Measurements from ENCODE around the gene C3orf85.
"Not testable (repeated sequence)": the region's sequence is repeated elsewhere in the genome, so short reads cannot be mapped to it uniquely, and the experiment has no call there.

Gene C3orf85, protein sequence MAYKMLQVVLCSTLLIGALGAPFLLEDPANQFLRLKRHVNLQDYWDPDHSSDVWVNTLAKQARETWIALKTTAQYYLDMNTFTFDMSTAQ

DNA sequence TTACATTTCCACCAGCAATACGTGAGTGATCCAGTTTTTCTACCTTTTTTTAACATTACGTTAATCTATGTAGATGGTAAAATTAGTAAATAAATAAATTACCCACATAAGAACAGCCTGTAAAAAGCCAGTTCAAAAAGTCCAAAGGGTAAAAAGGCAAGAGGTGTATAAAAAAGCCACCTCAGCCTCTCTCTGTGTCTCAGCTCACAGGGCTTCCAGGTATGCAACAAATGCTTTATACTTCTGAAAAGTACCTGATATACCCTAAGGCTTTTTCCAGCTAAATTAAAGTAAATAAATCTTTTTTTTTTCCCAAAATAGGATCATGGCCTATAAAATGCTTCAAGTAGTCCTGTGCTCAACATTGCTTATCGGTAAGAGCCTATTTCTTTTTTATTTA is at the start of gene C3orf85:
TSS of gene C3orf85 (plus strand) at position 197 of the 400 bp plus-strand sequence. CDS start at position 326, 129 bp downstream.
- no peak for DNase-seq (ENCODE audit: low read depth)

DNA sequence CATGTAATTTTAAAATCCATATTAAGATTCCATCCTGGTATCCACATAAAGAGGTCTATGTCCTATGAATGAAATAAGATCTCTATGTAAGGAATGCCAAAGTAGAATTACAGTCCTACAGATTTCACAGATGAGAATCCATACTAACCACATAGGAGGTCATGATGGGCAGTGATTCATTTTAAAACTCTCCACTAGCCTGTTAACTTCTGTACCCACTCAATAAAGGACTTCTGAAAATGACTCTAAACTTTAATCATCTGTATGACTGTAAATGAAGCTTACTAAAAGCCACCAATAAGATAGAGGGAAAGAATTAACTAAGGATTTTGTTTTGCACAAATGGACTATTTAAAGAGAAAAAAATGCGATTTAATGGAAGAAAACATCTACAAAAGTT is 47.3 kb upstream of the C3orf85 start:
- no peak for DNase-seq (ENCODE audit: low read depth)

DNA sequence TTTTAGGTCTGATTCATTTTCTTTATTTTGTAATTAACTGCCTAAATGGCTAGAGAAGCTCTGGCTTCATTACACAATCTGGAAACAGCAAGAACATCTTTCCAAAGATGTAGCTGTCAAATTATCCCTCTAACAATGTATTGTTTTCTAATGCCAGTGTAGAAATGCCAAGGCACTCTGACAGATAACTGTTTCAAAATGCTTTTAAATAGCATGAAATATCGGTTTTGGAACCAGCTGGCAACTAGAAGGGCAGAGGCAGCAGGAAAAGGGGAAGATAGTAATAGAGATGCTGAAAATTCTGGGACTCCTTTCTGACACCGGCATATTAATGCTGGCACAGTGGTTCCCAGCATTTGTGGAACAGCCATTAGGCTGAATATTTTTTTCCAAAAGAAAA is 44.7 kb upstream of the C3orf85 start:
- DNase-seq (ENCODE audit: low read depth), result no peak

DNA sequence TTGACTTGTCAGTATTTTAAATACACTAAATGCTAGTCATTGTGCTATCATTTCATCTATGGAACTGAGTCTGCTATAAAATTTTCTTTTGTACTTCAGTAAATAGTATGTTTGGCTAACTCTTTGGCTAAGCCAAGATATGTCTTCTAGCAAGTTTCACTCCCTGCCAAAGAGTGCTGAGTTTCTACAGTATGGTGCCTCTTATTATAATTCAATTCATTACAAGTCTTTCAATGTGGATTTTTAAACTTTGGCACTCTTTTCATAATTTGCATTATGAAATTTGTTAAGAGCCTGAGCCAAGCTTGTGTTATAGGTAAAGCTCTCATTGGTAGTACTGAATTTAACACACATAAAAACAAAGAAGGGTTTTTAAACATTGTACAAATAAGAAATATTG is 43.0 kb upstream of the C3orf85 start:
- DNase-seq (ENCODE audit: low read depth), result no peak

DNA sequence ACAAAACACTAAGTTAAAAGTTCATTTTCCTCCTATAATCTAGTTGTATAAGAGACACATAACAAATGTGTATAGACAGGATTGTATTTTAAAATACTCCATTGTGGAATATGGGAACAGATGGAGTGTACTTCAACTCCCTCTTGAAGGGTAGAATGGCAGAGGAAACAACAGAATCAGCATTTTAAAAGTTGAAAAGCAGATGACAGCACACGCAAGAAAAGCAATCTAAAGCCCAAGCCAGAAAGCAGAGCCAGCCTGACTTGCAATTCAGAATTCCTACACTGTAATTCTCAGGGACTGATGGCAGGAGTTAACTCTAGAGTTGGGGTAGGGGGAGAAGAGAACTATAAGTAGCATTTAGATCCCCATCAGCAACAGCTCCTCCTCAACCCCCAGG is 41.4 kb upstream of the C3orf85 start:
- no peak for DNase-seq (ENCODE audit: low read depth)

DNA sequence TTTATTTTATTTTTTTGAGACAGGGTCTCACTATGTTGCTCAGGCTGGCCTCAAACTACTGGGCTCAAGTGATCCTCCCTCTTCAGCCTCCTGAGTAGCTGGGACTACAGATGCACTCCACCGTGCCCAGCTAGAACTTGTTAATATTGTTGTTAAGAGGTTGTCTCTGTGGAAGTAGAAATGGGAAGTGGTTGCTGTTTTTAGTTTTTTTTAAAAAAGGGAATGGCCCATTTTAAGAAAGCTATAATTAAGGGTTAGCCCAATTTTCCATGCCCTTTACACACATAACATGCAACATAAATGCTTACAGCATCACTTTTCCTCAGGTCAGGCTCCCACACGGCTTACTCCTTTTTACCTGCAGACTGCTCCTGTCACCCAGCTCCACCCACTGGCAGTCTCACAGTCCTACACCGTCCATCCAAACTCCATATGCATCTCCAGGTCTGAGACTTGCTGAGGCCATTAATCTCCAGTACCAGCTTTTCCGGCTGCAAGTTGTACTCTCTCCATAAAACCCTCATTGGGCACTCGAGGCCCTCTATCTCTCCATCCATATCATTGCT is 38.4 kb upstream of the C3orf85 start:
- DNase-seq (ENCODE audit: low read depth), result no peak

DNA sequence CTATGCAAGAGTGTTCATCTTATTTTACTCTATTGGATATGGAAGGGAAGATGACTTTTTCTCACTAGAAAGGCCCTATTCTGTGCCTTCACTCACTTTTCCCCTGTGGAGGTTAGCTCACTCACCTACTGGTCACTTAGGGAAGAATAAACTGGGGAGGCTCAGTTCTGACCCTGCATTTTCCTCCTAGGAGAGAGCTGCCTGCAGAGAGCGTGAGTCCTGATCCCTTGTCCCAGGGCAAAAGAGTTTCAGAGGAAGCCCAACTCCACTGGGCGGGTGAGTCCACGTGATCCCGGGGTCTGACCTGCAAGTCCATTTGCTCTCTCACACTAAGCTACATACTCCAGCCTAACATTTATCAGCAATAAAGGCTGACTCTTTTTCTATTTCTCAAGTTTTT is 26.9 kb upstream of the C3orf85 start:
- DNase-seq (ENCODE audit: low read depth), result no peak

DNA sequence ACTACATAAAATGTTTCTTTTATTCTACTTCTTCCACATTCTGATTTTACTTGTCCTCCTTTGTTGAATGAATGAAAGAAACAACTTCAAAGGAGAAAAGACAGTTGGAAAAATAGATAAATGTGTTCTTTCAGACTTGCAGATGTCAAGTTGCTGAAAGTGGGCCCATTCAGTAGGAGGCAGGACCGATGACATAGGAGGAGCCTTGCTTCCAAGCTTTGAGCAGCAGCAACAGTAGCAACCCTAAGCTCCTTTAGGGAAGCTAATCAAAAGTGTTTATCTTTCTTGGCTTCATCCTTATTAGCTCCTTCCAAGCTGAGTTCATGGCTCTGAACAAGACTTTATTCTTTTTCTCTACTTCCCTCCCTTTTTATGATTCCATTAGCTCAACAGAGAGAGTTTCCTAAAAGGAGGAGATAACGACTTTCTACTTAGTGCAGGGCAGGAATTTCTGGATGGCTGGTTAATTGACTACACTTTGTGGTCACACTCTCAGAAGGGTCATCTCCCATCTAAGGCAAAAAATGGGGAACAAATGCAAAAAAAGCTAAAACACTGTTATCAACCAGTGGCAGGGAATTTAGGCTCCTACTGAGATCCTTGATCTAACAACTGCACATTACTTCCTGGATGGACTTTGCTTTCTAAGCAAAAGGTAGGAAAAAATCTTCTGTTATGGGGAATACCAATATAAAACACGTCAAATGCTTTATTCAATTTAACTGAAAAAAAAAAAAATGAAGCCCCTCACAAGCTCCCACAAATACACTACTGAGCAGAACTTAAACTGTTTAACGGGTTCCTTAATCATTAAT is 23.4 kb upstream of the C3orf85 start:
- no peak for DNase-seq (ENCODE audit: low read depth)

DNA sequence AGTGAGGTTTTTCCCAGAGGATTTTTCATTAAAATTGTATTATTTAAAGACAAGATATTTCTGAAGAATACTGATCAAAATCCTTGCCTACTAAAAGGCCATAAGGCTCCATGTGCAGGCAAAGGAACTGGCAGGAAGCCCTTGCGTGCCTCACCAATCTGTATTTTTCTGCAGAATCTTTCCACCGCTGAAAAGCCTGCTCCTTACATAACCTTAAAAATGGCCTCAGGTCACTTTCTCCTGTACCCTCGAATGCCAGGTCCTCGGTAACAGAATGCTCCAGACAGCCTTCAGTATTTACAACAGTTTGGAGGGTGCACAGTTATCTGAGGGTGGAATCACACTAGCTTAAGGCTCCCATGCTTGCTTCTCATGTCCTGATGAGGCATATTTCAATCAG is 21.8 kb upstream of the C3orf85 start:
- no peak for DNase-seq (ENCODE audit: low read depth)

DNA sequence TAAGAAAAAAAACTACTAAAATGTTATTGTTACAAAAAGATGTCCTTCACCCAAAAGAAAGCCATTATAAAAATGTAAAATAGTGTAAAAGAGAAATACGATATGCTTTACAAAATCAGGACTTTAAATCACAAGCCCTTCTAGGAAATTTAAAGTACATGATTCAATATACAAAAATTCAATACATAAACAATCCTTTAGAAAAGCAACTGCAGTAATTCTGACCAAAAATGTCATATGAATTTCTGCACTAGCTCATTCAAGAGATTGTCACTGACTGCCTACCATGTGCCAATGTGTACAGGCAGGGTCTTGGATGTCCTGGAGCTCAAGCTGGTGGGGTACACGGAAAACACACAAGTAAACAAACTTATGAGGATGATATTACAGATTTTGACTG is 21.1 kb upstream of the C3orf85 start:
- DNase-seq (ENCODE audit: low read depth), result no peak

DNA sequence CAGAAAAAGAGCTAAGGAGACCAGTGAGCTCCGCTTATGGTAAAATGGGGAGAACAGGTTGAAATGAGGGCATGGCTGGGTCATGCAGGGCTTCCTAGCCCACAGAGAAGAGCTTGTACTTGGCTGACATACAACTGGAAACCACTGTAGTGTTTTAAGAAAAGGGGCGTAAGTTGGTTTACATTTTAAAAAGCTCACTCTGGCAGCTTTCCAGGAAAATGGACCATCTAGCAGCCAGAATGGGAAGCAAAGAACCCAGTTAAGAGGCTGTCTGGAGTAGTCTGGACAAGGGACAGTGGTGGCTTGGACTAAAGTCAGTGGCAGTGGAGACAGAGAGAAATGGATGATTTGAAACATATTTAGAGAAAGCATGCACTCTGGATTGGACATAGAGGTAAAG is 20.5 kb upstream of the C3orf85 start:
- DNase-seq (ENCODE audit: low read depth), result no peak

DNA sequence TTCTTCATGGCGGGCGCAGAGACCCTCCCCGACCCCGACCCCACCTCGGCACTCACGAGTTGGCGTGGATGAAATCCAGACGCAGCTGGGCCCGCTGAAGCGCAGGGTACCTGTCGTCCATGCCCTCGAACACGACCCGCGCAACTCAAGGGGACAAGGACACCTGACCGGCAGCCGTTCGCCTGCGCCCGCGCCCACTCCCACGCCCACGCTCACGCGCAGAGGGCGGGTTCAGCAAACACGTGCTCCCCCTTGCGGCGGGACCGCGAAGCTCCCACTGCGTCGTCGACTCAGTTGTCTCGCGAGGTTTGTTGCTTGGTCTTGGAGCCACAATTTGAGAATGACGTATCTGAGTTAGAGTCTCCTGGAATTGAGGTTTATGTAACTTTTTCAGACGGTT is 18.6 kb upstream of the C3orf85 start, which contains the start of gene MORC1:
TSS of gene MORC1 (minus strand) at position 196 of the 400 bp plus-strand sequence. CDS start at position 121, 75 bp downstream.
- no peak for DNase-seq (ENCODE audit: low read depth)

DNA sequence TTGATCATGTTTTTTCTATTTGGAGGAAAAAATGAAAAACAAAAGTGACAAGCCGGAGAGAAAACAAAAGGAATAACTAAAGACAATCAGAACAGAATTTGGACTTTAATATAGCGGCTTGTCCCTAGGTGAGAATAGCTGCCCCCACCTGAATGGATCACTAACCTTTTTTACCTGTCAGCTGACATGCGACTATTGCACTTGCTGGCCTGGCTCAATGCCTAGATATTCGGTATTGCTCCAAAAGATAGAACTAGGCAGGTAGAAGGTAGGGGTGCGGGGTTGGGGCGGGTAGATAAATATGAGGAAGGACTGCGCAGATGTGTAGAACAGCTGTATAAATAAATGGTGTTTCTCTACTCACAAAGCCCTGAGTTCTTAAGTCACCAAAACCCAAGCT is 17.9 kb upstream of the C3orf85 start:
- DNase-seq (ENCODE audit: low read depth), result no peak

DNA sequence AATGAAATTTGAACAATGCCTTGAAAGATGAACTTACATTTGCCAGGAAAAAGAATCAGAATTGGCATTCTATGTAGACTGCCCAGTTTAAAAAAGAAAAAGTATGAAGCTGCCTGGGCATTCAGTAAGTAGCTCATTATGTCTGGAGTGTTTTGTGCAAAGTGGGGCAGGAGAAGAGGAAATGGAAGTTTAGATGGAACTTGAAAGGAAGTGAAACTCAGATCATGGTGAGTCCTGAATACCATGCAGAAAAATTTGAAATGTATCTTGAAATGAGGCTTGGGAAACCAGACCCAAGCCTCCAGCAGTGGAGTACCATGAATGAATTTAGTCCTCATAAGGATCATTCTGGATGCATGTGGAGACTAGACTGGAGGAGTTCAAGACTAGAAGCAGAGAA is 13.8 kb upstream of the C3orf85 start:
- DNase-seq (ENCODE audit: low read depth), result no peak

DNA sequence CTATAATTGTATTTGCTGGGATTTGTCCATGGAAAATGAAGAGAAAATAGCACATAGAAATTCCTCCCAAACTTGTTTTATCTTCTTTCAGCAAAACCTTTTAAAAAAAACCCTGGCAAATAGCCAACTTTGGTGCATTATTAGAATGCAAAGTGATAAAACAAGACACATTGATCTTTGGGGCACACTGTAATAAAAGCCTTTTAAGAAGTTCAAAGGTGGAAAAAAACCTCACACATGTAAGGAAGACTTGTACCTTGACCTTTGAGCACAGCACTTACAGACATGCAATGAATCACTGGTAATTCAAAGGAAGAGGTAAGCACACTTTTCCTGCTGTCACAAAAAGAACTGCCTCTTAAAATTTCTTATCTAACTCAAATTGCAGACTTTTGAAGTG is 10.6 kb upstream of the C3orf85 start:
- DNase-seq (ENCODE audit: low read depth), result no peak

DNA sequence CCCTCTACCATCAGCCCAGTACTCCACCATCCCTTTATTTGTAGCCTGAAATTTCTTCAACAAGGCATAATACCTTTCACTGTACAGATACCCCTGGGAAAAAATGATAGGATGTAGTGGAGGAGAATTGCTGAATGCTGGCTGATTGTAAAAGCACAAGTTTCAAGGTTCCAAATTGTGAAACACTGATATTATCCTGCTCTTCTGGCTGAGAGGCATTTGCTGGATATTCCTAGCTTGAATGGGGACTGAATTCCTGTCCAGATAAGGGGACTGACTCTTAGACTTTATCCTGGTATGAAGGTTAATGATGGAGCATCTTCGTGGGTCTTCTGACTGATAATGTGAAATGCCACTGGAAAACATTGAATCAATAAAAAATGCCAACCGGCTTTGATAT is 9.0 kb upstream of the C3orf85 start:
- DNase-seq (ENCODE audit: low read depth), result no peak

DNA sequence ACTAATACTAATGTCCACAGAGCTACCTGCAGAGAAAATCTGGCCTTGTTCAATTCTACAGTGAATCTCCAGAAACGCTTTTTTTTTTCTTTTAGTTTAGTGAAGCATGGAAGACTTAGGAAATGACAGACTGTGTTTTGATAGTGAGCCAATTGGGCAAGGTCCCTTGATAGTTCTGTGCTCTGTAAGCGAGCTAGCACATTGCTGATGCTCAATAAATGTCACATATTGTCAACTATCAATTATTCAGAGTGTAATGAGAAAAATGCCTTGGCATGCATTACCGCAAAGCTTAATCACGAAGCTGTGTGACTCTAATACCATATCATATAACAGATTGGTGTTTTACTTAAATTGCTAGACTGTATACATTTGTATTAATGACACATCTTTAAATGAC is 5.2 kb upstream of the C3orf85 start:
- no peak for DNase-seq (ENCODE audit: low read depth)

DNA sequence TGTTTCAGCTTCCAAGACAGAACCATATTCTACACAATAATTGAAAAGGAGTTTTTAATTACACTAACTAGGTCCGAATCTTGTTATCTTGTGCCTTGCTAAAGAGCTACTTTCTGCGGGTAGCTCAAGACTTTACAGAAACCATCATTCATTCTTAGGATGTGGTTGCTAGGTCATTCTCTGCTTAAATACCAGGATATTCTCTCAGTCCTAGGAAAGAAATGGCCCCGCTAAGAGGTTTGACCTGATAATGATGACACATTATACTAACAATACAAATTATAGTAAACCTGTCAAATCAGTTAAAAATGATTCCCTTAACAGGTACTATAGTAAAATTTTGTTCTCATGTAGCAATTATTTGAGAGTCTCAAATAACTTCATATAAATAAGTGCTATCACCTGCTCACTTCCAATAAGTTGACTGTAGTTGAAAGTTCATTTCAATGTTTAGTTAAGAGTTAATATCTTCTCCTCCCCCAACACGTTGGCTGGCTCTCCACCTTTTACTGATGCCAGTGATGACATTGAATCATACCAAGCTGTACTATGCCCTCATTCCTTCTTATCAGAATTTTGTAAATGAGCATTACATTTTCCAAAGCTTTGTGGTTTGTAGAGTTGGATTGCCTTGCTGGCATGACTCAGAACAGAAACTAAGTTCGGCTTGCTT is 3.6 kb upstream of the C3orf85 start:
- DNase-seq (ENCODE audit: low read depth), result no peak

DNA sequence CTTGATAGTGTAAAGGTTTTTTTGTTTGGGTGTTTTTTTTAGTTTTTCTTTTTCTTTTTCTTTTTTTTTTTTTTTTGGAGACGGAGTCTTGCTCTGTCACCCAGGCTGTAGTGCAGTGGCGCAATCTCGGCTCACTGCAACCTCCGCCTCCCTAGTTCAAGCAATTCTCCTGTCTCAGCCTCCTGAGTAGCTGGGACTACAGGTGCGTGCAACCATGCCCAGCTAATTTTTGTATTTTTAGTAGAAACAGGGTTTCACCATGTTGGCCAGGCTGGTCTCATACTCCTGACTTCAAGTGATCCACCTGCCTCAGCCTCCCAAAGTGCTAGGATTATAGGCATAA is 3.1 kb upstream of the C3orf85 start:
- DNase-seq (ENCODE audit: low read depth), result not testable (repeated sequence)

DNA sequence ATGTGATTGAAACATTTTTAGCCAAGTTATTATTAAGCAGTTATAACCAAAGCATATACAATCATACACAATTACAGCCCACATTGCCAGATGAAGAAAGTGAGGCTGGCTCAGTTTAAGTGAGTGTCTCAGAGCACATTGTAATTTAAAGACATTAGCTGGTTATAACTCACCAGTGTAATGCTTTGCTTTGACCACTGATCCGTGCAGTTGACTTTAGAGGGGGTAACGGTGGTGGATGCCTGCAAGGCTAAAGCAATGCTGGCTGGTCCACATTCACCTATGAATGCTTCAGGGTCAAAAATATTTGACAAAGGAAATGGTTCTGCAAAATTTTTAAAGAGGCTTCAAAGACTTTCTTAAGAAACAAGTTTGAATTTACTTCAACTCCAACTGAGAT is 1.2 kb downstream of the C3orf85 start:
- DNase-seq (ENCODE audit: low read depth), result no peak

DNA sequence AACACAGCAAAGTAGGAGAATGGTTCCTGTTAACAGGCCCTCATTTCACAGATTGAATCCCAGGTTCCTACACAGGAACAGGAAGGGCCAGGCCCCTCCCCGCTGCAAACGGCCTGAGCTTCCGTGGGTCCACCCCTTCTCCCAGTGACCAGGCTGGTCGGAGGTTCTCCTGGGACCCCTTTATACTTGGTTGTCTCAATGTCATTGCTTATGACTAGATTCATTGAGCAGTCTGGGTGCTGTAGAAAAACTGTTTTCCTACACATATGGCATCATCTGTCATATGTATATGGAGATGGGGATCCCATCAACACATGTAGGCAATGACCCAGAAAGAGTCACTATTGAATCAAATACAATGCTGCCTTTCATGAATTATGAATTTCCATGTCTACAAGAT is 3.8 kb downstream of the C3orf85 start:
- DNase-seq (ENCODE audit: low read depth), result no peak

DNA sequence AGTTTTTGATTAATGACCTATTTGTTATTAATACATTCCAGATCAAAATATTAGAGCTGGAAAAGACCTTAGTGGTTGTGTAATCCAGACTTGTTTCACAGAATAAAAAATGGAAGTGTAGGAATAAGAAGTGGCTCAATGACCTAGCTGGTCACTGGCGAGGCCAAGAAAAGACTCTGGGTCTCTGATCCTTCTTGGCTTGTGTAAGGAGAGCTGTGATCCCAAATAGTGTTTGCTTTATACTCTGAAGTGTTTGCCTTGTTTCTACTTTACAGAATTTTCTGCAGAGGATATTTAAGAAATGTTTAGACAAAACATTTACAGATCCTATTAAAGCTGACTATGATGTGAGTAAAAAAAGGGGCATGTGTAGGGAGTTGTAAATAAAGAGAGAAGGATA is 7.1 kb downstream of the C3orf85 start:
- DNase-seq (ENCODE audit: low read depth), result no peak

DNA sequence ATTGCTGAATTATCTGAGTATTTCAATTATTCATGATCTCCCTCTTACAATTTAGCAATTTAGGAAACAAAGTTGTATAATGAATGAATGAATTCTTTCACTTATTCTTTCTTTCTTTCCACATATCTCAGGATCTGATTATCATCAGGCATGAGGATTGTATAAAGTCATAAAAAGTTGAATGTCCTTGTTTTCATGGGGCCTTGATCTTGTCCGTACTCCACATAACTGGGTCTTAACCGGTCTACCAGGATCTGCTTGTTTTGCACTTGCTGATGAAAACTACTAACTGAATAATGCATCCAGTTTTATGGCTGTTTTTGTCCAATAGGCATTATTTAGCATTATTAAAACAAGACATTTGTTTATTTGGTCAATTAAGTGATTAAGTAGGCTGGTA is 12.6 kb downstream of the C3orf85 start:
- DNase-seq (ENCODE audit: low read depth), result no peak
